ENCODE measurements around the gene ZBTB44.

GRCh38 chr11:130246270-130246669 lies 68.4 kb downstream of the ZBTB44 start:
- TF ChIP-seq POLR2A (IDR thresholded peaks at IDR 0.05; ENCODE audit: low read depth, low read length) = no peak
- TF ChIP-seq TAF1 (IDR thresholded peaks at IDR 0.05; ENCODE audit: low read depth, low read length) = no peak

Measured in GM12891 (cell line).